Neural cell (in vitro differentiated cells): ENCODE data around the gene OR5H1. TPM values are rescaled to one million over a fixed set of nuclear protein-coding genes. Genes with fewer than 3 reads are reported as not detected.

Experiments used
- H2AFZ ChIP-seq: fragments of 200-600, 300-800 bp; sonication (generic), shearing (Covaris generic); 2 replicates; pipeline ENCODE4 v1.6.0; 2014; ENCODE audit warnings: low read depth, mild to moderate bottlenecking, antibody characterized with exemption, low read length, moderate library complexity
- H3F3A ChIP-seq: fragments of 200-600 bp; shearing (Covaris generic); 2 replicates; pipeline ENCODE4 v1.6.1; 2016; ENCODE audit warnings: mild to moderate bottlenecking, moderate library complexity, mixed read lengths, antibody characterized with exemption, low read length; ENCODE audit not compliant: insufficient read depth, poor library complexity, severe bottlenecking
- H3K27ac ChIP-seq: fragments of 200-600, 300-800 bp; sonication (generic), shearing (Covaris generic); 2 replicates; pipeline ENCODE4 v1.5.1; 2014; ENCODE audit warnings: mild to moderate bottlenecking, low read length, moderate library complexity
- H3K27me3 ChIP-seq: fragments of 300-800, 200-600 bp; sonication (generic), shearing (Covaris generic); 2 replicates; pipeline ENCODE4 v1.6.0; 2014; ENCODE audit warnings: mild to moderate bottlenecking, low read depth, low read length, moderate library complexity; ENCODE audit not compliant: insufficient read depth
- H3K36me3 ChIP-seq: fragments of 300-800, 200-600 bp; sonication (generic), shearing (Covaris generic); 2 replicates; pipeline ENCODE4 v1.5.1; 2014; ENCODE audit warnings: mild to moderate bottlenecking, antibody characterized with exemption, low read length, moderate library complexity; ENCODE audit not compliant: insufficient read depth
- H3K4me2 ChIP-seq: fragments of 300-800, 200-600 bp; sonication (generic), shearing (Covaris generic); 2 replicates; pipeline ENCODE4 v1.6.0; 2014; ENCODE audit warnings: mild to moderate bottlenecking, low read length
- H3K4me3 ChIP-seq: fragments of 300-800, 200-600 bp; sonication (generic), shearing (Covaris generic); 2 replicates; pipeline ENCODE4 v1.5.1; 2014; ENCODE audit warnings: mild to moderate bottlenecking, low read length, moderate library complexity
- H3K79me2 ChIP-seq: fragments of 200-600 bp; shearing (Covaris generic); replicated peaks from 2 replicates; pipeline ENCODE4 v1.6.0; 2014; ENCODE audit warnings: mild to moderate bottlenecking, low read length, moderate library complexity; ENCODE audit not compliant: insufficient read depth
- H3K9ac ChIP-seq: fragments of 300-800, 200-600 bp; sonication (generic), shearing (Covaris generic); 2 replicates; pipeline ENCODE4 v1.6.1; 2016; ENCODE audit warnings: mild to moderate bottlenecking, low read length, mixed read lengths
- H3K9me2 ChIP-seq: fragments of 200-600 bp; shearing (Covaris generic); 2 replicates; pipeline ENCODE4 v1.6.1; 2016; ENCODE audit warnings: mild to moderate bottlenecking, low read length, mixed read lengths; ENCODE audit not compliant: insufficient read depth
- H3K9me3 ChIP-seq: fragments of 200-600, 300-800 bp; sonication (generic), shearing (Covaris generic); 2 replicates; pipeline ENCODE4 v1.6.1; 2016; ENCODE audit warnings: mild to moderate bottlenecking, mixed run types, low read length, moderate library complexity, mixed read lengths
- H4K20me1 ChIP-seq: fragments of 200-600 bp; shearing (Covaris generic); 2 replicates; pipeline ENCODE4 v1.6.1; 2016; ENCODE audit warnings: mild to moderate bottlenecking, mixed run types; ENCODE audit not compliant: insufficient read depth
- EP300 ChIP-seq: fragments of 450-650 bp; conservative IDR thresholded peaks from 2 replicates; pipeline ENCODE4 v1.6.1; 2014; ENCODE audit warnings: antibody characterized with exemption, mild to moderate bottlenecking, moderate library complexity; ENCODE audit not compliant: poor library complexity, severe bottlenecking
- EZH2 ChIP-seq: fragments of 200-600, 300-800 bp; shearing (Covaris generic), sonication (generic); IDR thresholded peaks from 2 replicates; pipeline ENCODE4 v1.6.1; 2014; ENCODE audit warnings: antibody characterized with exemption, low read length, borderline replicate concordance, mild to moderate bottlenecking; ENCODE audit not compliant: insufficient read depth, poor library complexity, severe bottlenecking
- MXI1 ChIP-seq: fragments of 450-650 bp; conservative IDR thresholded peaks from 2 replicates; pipeline ENCODE4 v1.6.1; 2014; ENCODE audit warnings: antibody characterized with exemption, mild to moderate bottlenecking; ENCODE audit not compliant: poor library complexity, severe bottlenecking
- POLR2AphosphoS5 ChIP-seq: IDR thresholded peaks from 2 replicates; pipeline ENCODE4 v1.6.1; 2012
- RAD21 ChIP-seq: fragments of 450-650 bp; conservative IDR thresholded peaks from 2 replicates; pipeline ENCODE4 v1.6.1; 2014; ENCODE audit warnings: antibody characterized with exemption, mild to moderate bottlenecking, moderate library complexity
- SMC3 ChIP-seq: fragments of 450-650 bp; conservative IDR thresholded peaks from 2 replicates; pipeline ENCODE4 v1.6.1; 2014; ENCODE audit warnings: antibody characterized with exemption, mild to moderate bottlenecking, moderate library complexity; ENCODE audit not compliant: poor library complexity
- TAF1 ChIP-seq: IDR thresholded peaks from 2 replicates; pipeline ENCODE4 v1.6.1; 2012; ENCODE audit warnings: low read depth
- polyA minus RNA-seq: library from RNA; depleted of rRNA, polyadenylated mRNA; stranded (reverse); fragments of >200 nt; gene quantifications from 2 replicates; pipeline ENCODE4 v1.2.3, GENCODE V29; 2014
- polyA plus RNA-seq: library from polyadenylated mRNA; depleted of rRNA; stranded (reverse); fragments of >200 nt; gene quantifications from 2 replicates; pipeline ENCODE4 v1.2.3, GENCODE V29; 2014
- TF ChIP-seq, protein P1 (sequence below): IDR thresholded peaks from 2 replicates; pipeline ENCODE4 v1.6.1; 2012; ENCODE audit warnings: borderline replicate concordance
- TF ChIP-seq, protein P2 (sequence below): fragments of 450-650 bp; IDR thresholded peaks from 2 replicates; pipeline ENCODE4 v1.5.1; 2014; ENCODE audit warnings: antibody characterized with exemption, mild to moderate bottlenecking, moderate library complexity; ENCODE audit not compliant: poor library complexity, severe bottlenecking

OR5H1 gene
- polyA plus RNA-seq (not detected in 2 replicates), polyA minus RNA-seq (not detected in 2 replicates)

DNA sequence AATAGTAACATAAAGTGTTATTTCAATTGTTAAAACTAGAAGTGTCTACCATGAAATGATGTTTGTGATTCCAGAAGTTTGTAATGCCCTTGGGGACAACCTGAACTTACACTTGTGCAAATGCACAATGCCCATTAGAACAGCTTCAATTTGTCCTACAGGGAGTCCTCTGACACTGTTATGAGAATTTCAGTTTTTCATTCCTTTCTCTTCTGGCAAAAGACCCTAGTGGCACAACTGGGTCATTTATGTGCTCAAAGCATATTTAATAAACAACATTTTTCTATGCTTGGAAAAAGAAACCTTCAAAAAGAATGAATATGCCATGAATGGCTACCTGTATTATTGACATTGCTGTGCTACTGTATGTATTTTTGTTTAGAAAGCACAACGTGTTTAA, at the start of gene OR5H1:
Gene OR5H1 (plus strand): TSS at position 301 of the 400 bp plus-strand sequence. CDS start 1,977 bp downstream, outside the sequence.
- no peak within 1 kb of the TSS for H3K27ac ChIP-seq
- H3K27me3 ChIP-seq: no peaks in the 10 kb centered on the region
- TF ChIP-seq EZH2 (no peak), TAF1 (no peak), POLR2AphosphoS5 (no peak), SMC3 (no peak), RAD21 (no peak), EP300 (no peak), MXI1 (no peak)
- TF ChIP-seq, protein P1, sequence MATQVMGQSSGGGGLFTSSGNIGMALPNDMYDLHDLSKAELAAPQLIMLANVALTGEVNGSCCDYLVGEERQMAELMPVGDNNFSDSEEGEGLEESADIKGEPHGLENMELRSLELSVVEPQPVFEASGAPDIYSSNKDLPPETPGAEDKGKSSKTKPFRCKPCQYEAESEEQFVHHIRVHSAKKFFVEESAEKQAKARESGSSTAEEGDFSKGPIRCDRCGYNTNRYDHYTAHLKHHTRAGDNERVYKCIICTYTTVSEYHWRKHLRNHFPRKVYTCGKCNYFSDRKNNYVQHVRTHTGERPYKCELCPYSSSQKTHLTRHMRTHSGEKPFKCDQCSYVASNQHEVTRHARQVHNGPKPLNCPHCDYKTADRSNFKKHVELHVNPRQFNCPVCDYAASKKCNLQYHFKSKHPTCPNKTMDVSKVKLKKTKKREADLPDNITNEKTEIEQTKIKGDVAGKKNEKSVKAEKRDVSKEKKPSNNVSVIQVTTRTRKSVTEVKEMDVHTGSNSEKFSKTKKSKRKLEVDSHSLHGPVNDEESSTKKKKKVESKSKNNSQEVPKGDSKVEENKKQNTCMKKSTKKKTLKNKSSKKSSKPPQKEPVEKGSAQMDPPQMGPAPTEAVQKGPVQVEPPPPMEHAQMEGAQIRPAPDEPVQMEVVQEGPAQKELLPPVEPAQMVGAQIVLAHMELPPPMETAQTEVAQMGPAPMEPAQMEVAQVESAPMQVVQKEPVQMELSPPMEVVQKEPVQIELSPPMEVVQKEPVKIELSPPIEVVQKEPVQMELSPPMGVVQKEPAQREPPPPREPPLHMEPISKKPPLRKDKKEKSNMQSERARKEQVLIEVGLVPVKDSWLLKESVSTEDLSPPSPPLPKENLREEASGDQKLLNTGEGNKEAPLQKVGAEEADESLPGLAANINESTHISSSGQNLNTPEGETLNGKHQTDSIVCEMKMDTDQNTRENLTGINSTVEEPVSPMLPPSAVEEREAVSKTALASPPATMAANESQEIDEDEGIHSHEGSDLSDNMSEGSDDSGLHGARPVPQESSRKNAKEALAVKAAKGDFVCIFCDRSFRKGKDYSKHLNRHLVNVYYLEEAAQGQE: no peak
- TF ChIP-seq, protein P2, sequence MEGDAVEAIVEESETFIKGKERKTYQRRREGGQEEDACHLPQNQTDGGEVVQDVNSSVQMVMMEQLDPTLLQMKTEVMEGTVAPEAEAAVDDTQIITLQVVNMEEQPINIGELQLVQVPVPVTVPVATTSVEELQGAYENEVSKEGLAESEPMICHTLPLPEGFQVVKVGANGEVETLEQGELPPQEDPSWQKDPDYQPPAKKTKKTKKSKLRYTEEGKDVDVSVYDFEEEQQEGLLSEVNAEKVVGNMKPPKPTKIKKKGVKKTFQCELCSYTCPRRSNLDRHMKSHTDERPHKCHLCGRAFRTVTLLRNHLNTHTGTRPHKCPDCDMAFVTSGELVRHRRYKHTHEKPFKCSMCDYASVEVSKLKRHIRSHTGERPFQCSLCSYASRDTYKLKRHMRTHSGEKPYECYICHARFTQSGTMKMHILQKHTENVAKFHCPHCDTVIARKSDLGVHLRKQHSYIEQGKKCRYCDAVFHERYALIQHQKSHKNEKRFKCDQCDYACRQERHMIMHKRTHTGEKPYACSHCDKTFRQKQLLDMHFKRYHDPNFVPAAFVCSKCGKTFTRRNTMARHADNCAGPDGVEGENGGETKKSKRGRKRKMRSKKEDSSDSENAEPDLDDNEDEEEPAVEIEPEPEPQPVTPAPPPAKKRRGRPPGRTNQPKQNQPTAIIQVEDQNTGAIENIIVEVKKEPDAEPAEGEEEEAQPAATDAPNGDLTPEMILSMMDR: no peak
- H2AFZ ChIP-seq: no peak within 1 kb of the TSS
- no peak within 1 kb of the TSS for H3K4me3 ChIP-seq
- no peaks in the 10 kb centered on the region for H3F3A ChIP-seq
- H4K20me1 ChIP-seq: no peaks in the 10 kb centered on the region
- no peaks in the 10 kb centered on the region for H3K9me3 ChIP-seq
- no peak within 1 kb of the TSS for H3K9ac ChIP-seq
- no peaks in the 10 kb centered on the region for H3K36me3 ChIP-seq
- H3K4me2 ChIP-seq: no peak within 1 kb of the TSS
- no peaks in the 10 kb centered on the region for H3K9me2 ChIP-seq
- H3K79me2 ChIP-seq: no peaks in the 10 kb centered on the region

DNA sequence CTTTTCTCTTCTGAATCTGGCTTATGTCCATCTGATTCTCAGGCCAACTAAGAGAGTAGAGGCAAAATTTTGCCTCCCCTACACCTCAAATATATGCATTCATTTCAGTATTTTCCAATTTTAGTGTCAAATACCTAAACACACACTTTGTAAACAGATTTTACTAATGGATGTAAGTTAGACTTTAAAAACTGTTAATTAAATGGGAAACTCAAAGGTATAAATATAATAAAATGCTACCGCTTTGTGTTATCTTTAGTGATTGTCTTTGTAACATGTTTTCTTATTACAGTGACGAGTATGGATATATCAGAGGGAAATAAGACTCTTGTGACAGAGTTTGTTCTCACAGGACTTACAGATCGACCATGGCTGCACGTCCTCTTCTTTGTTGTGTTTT, 43.6 kb upstream of the OR5H1 start, which contains the start of gene OR5AC2:
Gene OR5AC2 (plus strand): TSS at position 301 of the 400 bp plus-strand sequence. CDS start 0 bp downstream, at position 301.
- Histone ChIP-seq H2AFZ (no peak within 1 kb of the TSS), H3K27ac (no peak within 1 kb of the TSS), H3K79me2 (no peaks in the 10 kb centered on the region), H3K9me3 (no peaks in the 10 kb centered on the region), H3K27me3 (no peaks in the 10 kb centered on the region), H4K20me1 (no peaks in the 10 kb centered on the region), H3K4me3 (no peak within 1 kb of the TSS), H3K9me2 (no peaks in the 10 kb centered on the region), H3F3A (no peaks in the 10 kb centered on the region), H3K36me3 (no peaks in the 10 kb centered on the region), H3K9ac (no peak within 1 kb of the TSS), H3K4me2 (no peak within 1 kb of the TSS)
- TF ChIP-seq TAF1 (no peak), EP300 (no peak), RAD21 (no peak), MXI1 (no peak), SMC3 (no peak), POLR2AphosphoS5 (no peak), EZH2 (no peak)
- TF ChIP-seq, protein P1: no peak
- TF ChIP-seq, protein P2: no peak
